RWPE1 (cell line): ENCODE measurements around the gene DNAJC12.

ENCODE experiments used
- CTCF ChIA-PET: fragments of 350-600 bp; sonication (Branson Sonifier 250); formaldehyde crosslinking; extraction: SDS; loops from one replicate; lab custom pipeline; 2021; lab: Yijun Ruan, JAX
- POLR2A ChIA-PET: fragments of 400-600 bp; formaldehyde crosslinking; extraction: SDS; loops from one replicate; lab custom pipeline; 2020; ENCODE audit warnings: antibody characterized with exemption; ENCODE audit not compliant: low non-redundant PET; lab: Yijun Ruan, JAX
- DNase-seq: peaks from one replicate; pipeline ENCODE4 v3.0.0; 2012; ENCODE audit warnings: low spot score
- H3K27ac ChIP-seq: fragments of 450-650 bp; 2 replicates; pipeline ENCODE4 v1.5.1; 2017
- TF ChIP-seq, protein P1 (sequence below): fragments of 450-650 bp; conservative IDR thresholded peaks from 2 replicates; pipeline ENCODE4 v1.5.1; 2017; ENCODE audit warnings: low read depth, mild to moderate bottlenecking

DNAJC12 gene

DNA sequence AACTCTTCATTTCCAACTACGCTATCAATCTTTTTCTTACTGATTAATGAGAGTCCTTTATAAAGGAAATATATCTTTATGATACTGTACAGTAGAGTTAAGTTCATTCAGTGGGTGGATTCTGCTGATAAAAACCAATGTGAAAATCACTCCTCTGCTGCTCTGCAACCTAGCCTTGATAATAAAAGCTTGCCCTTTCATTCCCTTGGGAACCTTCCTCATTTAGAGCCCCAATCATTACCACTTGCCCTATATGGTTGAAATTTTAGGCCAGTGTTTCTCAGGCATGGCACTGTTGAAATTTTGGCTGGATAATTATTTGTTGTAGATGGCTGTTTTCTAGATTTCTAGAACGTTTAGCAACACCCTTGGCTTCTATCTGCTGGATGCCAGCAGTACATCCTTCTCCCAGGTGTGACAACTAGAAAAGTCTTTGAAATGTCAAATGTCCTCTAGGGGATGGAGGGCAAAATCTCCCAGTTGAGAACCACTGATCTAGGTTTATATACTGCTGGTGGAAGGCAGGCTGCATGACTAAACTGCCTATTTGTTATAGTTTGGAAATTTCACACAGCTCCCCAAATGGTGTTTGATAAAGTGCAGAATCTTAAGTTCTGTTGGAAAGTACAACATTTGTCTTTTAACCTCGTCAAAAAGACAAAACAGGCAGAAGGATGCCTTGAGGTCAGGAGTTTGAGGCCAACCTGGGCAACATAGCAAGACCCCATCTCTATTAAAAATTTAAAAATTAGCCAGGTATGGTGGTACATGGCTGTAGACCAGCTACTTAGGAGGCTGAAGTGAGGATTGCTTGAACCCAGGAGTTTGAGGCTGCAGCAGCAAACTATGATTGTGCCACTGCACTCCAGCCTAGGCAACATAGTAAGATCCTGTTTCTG lies 37.6 kb upstream of the DNAJC12 start:
- H3K27ac ChIP-seq, result no peak overlapping the region
- ChIA-PET POLR2A (no interaction called here), CTCF (interaction anchor here (1.3 kb wide), 1 partner anchor 20 kb away, joined by 3 read pairs; no protein-coding TSS in a partner anchor)
- no peak for DNase-seq
- TF ChIP-seq, protein P1, sequence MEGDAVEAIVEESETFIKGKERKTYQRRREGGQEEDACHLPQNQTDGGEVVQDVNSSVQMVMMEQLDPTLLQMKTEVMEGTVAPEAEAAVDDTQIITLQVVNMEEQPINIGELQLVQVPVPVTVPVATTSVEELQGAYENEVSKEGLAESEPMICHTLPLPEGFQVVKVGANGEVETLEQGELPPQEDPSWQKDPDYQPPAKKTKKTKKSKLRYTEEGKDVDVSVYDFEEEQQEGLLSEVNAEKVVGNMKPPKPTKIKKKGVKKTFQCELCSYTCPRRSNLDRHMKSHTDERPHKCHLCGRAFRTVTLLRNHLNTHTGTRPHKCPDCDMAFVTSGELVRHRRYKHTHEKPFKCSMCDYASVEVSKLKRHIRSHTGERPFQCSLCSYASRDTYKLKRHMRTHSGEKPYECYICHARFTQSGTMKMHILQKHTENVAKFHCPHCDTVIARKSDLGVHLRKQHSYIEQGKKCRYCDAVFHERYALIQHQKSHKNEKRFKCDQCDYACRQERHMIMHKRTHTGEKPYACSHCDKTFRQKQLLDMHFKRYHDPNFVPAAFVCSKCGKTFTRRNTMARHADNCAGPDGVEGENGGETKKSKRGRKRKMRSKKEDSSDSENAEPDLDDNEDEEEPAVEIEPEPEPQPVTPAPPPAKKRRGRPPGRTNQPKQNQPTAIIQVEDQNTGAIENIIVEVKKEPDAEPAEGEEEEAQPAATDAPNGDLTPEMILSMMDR, result no peak

DNA sequence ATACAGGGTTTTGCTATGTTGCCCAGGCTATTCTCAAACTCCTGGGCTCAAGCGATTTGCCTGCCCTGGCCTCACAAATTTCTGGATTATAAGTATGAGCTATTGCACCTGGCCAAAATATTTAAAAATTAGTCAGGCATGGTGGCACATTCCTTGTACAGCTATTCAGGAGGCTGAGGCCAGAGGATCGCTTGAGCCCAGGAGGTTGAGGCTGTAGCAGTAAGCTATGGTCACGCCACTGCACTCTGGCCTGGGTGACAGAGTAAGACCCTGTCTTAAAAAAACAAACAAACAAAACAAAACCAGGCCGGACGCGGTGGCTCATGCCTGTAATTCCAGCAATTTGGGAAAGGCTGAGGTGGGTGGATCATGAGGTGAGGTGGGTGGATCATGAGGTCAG lies 32.0 kb upstream of the DNAJC12 start:
- ChIA-PET CTCF (no interaction called here), POLR2A (no interaction called here)
- no peak for DNase-seq
- H3K27ac ChIP-seq, result no peak overlapping the region
- TF ChIP-seq, protein P1, result no peak

DNA sequence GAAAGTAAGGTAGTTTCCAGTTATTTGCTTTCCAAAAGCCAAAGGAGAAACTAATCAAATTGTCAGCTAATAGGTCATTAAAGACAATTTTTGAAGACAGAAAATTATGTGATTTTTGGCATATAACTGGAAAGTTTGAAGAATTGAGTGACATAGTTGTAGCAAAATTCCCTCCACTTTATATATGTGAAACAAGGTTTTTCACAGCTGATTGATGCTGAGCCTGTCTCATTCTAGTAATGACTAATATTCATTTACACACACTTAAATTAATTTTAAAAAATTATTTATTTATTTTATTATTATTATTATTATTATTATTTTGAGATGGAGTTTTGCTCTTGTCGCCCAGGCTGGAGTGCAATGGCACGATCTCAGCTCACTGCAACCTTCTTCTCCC lies 30.1 kb upstream of the DNAJC12 start:
- ChIA-PET CTCF (interaction anchor here (0.6 to 0.9 kb wide), 6 partner anchors 9 to 186 kb away, joined by 3 to 6 read pairs (median 3); no protein-coding TSS in a partner anchor), POLR2A (no interaction called here)
- DNase-seq, result no peak
- no peak overlapping the region for H3K27ac ChIP-seq
- TF ChIP-seq, protein P1, result no peak

DNA sequence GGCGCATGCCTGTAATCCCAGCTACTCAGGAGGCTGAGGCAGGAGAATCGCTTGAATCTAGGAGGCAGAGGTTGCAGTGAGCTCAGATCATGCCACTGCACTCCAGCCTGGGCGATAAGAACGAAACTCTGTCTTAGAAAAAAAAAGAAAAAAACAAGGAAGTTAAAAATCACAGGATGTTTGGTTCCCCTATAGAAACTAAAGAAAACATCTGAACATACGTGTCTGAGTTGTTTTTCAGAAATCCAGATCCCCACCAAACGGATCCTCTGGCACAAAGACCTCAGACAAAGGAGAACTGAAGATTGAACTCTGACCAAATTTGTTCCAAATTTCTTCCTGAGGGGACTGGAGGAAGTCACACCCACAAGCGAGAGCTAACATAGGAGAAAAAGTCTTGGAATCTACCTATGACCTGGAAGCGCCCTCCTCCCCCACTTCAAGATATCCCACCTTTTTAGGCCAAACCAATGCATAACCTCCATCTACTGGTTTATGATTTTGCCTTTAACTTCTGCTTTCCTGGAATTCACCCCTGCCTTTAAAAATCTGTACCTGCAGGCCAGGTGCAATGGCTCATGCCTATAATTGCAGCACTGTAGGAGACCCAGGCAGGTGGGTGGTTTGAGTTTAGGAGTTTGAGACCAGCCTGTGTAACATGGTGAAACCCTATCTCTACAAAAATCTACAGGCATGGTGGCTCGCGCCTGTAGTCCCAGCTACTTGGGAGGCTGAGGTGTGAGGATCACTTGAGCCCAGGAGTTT lies 26.8 kb upstream of the DNAJC12 start:
- POLR2A ChIA-PET, result no interaction called here
- CTCF ChIA-PET, result interaction anchor here (1.6 kb wide), 1 partner anchor 10 kb away, joined by 7 read pairs; no protein-coding TSS in a partner anchor
- TF ChIP-seq, protein P1, result no peak
- DNase-seq, result no peak
- H3K27ac ChIP-seq, result no peak overlapping the region

DNA sequence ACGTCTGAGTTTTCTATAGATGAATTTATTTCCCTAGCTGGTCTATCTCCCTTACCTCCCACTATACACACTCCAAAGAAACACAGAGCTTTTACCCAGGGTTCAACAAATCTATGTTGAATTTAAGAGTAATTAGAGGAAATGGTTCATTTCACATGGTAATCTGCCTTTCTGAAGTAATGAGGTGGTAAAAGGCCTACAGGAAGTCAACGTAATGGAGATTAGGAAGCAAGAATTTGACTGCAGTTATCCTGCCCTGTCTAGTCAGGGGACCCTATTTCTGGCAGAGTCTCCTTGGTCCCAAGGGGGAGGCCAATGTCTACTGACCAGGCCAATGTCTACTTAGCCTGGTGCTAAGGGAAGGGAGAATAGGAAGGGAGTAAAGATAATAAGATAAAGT lies 25.1 kb upstream of the DNAJC12 start:
- ChIA-PET POLR2A (no interaction called here), CTCF (no interaction called here)
- TF ChIP-seq, protein P1, result no peak

DNA sequence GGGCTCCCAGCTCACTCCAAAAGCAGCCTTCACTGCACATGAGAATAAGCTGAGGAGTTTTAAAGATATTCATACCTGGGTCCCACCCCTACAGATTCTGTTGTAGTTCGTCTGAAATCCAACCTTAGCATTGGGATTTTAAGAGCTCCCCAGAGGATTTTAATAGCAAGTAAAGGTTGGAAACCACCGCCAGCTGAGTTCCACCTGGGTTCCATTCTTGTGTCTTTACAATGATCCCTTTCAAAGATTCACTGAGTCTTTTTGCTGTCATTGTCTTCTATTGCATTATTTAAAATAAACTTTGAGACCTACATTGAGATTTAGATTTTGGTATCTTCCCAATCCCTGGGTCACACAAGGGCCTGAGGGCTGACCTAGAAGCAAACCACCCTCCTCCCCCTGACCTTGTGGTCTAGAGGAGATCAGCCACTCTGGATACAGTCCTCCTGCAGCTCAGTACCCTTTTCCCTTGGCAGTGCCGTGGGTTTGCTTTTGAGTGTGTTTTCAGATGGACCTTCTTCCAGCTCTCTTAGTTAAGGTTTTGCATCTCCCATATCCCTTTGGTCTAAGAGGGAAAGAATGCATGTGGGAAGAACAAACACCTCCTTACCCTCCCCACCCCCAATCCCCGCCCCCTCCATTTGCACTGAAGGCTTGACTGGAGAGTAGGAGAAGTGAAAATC lies 23.9 kb upstream of the DNAJC12 start:
- TF ChIP-seq, protein P1, result no peak
- H3K27ac ChIP-seq, result no peak overlapping the region
- ChIA-PET CTCF (no interaction called here), POLR2A (interaction anchor here (0.7 kb wide), 1 partner anchor 10 kb away, joined by 3 read pairs; no protein-coding TSS in a partner anchor)
- DNase-seq, result no peak

More for the DNA sequence above, 25.1 kb upstream of the DNAJC12 start:
- H3K27ac ChIP-seq, result no peak overlapping the region
- no peak for DNase-seq
